ENCODE measurements around the gene PHF19. TPM values are rescaled to one million over a fixed set of nuclear protein-coding genes. Genes with fewer than 3 reads are reported as not detected.
A peak's percentile ranks its signal among the peaks of the same experiment; 100 is the strongest.

Gene PHF19
- polyA plus RNA-seq, 1 of the 3 experiments (the other 2 are of a cell fraction): 33.4 TPM

- no peak overlapping the region for H3K4me3 ChIP-seq (ENCODE audit: low read depth in 2 of 2, low read length in 1 of 2)
- H3K36me3 ChIP-seq (replicated peaks in 1 of 2; ENCODE audit: control insufficient read depth in 1 of 2, insufficient read depth in 2 of 2, low read length in 1 of 2): no peaks in the 10 kb centered on the region
- ChIA-PET CTCF (interaction anchor here (0.8 to 1.4 kb wide), 8 partner anchors 9 to 400 kb away, joined by 3 to 6 read pairs (median 3); no protein-coding TSS in a partner anchor), POLR2A (interaction anchor here (1.4 kb wide), 1 partner anchor 16 kb away, joined by 10 read pairs; no protein-coding TSS in a partner anchor)
- peaks cover 5% of the 10 kb centered on the region for H3F3A ChIP-seq (replicated peaks; ENCODE audit: insufficient read depth)
- no peaks in the 10 kb centered on the region for H3K27me3 ChIP-seq (ENCODE audit: insufficient read depth)
- H4K20me1 ChIP-seq (ENCODE audit: insufficient read depth): no peaks in the 10 kb centered on the region
- no peak overlapping the region for H2AFZ ChIP-seq (ENCODE audit: low read depth)
- no peaks in the 10 kb centered on the region for H3K79me2 ChIP-seq (ENCODE audit: insufficient read depth)
- peak; percentile 47 for DNase-seq
- WGBS (ENCODE audit: low lambda C conversion rate): 89% methylated on average over 6 of the region's 6 CpGs
- H3K9me2 ChIP-seq: no peaks in the 10 kb centered on the region
- no peaks in the 10 kb centered on the region for H3K9me3 ChIP-seq
- H3K4me1 ChIP-seq (ENCODE audit: control insufficient read depth in 1 of 2, insufficient read depth in 2 of 2, low read depth in 1 of 2, low read length in 1 of 2): peaks cover 25 to 70% of the 10 kb centered on the region in 2 experiments; a peak in 3 of 4 replicates
- no peak overlapping the region for H3K9ac ChIP-seq
- H3K27ac ChIP-seq (ENCODE audit: low read depth in 2 of 2, low read length in 1 of 2): peak overlapping the region in 1 of 2 experiments; percentile 92; a peak in 2 of 4 replicates
- H3K4me2 ChIP-seq: no peak overlapping the region
- TF ChIP-seq JUND (IDR thresholded peaks at IDR 0.05) (no peak), MEF2A (IDR thresholded peaks at IDR 0.05; ENCODE audit: borderline replicate concordance, low read depth) (no peak), FOSL2 (IDR thresholded peaks at IDR 0.05; ENCODE audit: borderline replicate concordance, low read depth) (no peak), YY1 (IDR thresholded peaks at IDR 0.05; ENCODE audit: low read depth) (no peak), GATA2 (CRISPR knock-in tag; IDR thresholded peaks at IDR 0.05) (peak; percentile 84), IRF3 (IDR thresholded peaks at IDR 0.05; ENCODE audit: low read depth, low read length) (no peak), FOXJ3 (CRISPR knock-in tag; IDR thresholded peaks at IDR 0.05) (0 out of 2 replicates have a peak, but pooled peaks have one; percentile 49), FOXM1 (IDR thresholded peaks at IDR 0.05; ENCODE audit: low read depth) (no peak), ELF1 (IDR thresholded peaks at IDR 0.05) (no peak), PBX3 (IDR thresholded peaks at IDR 0.05) (0 out of 2 replicates have a peak, but pooled peaks have one; percentile 5), CTCF (IDR thresholded peaks at IDR 0.05) (no peak), ZBTB33 (IDR thresholded peaks at IDR 0.05; ENCODE audit: borderline replicate concordance, low read depth) (no peak), POLR2AphosphoS5 (IDR thresholded peaks at IDR 0.05; ENCODE audit: low read depth, low read length) (no peak), SMC3 (IDR thresholded peaks at IDR 0.05; ENCODE audit: low read depth, low read length) (no peak), NRF1 (IDR thresholded peaks at IDR 0.05; ENCODE audit: low read depth, low read length) (no peak), USF1 (IDR thresholded peaks at IDR 0.05; ENCODE audit: borderline replicate concordance, low read depth) (no peak), MXI1 (IDR thresholded peaks at IDR 0.05; ENCODE audit: low read depth, low read length) (no peak), RXRA (IDR thresholded peaks at IDR 0.05; ENCODE audit: borderline replicate concordance, low read depth) (no peak), EP300 (IDR thresholded peaks at IDR 0.05; ENCODE audit: borderline replicate concordance in 1 of 2, low read depth in 1 of 2, low read length in 1 of 2) (peak in 1 of 2 experiments; percentile 84; a peak in 2 of 4 replicates), TCF12 (IDR thresholded peaks at IDR 0.05) (peak; percentile 36)
- TF ChIP-seq, protein P1, sequence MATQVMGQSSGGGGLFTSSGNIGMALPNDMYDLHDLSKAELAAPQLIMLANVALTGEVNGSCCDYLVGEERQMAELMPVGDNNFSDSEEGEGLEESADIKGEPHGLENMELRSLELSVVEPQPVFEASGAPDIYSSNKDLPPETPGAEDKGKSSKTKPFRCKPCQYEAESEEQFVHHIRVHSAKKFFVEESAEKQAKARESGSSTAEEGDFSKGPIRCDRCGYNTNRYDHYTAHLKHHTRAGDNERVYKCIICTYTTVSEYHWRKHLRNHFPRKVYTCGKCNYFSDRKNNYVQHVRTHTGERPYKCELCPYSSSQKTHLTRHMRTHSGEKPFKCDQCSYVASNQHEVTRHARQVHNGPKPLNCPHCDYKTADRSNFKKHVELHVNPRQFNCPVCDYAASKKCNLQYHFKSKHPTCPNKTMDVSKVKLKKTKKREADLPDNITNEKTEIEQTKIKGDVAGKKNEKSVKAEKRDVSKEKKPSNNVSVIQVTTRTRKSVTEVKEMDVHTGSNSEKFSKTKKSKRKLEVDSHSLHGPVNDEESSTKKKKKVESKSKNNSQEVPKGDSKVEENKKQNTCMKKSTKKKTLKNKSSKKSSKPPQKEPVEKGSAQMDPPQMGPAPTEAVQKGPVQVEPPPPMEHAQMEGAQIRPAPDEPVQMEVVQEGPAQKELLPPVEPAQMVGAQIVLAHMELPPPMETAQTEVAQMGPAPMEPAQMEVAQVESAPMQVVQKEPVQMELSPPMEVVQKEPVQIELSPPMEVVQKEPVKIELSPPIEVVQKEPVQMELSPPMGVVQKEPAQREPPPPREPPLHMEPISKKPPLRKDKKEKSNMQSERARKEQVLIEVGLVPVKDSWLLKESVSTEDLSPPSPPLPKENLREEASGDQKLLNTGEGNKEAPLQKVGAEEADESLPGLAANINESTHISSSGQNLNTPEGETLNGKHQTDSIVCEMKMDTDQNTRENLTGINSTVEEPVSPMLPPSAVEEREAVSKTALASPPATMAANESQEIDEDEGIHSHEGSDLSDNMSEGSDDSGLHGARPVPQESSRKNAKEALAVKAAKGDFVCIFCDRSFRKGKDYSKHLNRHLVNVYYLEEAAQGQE (IDR thresholded peaks at IDR 0.05; ENCODE audit: low read depth, low read length): no peak
Measured at GRCh38 chr9:120919843-120920805, 43.1 kb upstream of the PHF19 start.
